GM21367 (cell line): ENCODE data around the gene TXLNB.

Experiments used
- ATAC-seq: cut with Tn5 transposase; IDR thresholded peaks from one replicate; pipeline ENCODE4 v1.9.1; 2021; ENCODE audit not compliant: unreplicated experiment

Gene TXLNB

DNA sequence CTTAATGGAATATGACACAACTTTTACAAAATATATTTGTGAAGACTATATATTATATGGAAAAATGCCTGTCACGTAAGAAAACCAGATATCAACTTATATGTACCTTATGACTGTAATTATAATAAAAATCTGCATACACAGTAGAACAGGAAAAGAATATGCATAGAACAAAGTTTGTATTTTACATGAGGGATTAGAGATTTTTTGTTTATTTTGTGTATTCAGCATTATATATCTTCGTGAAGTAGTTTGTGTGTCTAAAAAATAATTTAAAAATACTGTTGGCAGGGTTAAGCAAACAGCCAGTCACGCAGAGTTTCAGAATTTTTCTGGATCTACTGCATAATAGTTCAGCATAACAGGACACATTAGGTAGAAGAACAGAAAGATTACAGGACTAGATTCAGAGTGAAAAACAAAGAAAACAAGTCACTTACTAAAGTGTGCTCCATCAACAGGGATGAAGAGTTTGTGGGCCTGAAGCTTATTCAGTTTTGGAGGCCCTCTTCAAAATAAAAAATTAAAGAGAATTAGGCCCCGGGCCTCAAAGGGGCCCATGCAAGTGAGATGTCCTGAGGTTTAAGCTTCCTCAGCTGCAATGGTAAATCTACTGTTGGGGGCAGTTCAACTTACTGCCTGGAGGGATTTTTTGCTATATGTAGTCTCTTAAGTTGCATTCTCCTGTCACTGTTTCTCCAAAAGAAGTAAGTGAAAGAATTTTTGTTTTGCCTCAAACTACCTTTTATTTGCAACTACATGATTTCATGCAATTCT is 16.3 kb downstream of the TXLNB start:
- no peak for ATAC-seq

DNA sequence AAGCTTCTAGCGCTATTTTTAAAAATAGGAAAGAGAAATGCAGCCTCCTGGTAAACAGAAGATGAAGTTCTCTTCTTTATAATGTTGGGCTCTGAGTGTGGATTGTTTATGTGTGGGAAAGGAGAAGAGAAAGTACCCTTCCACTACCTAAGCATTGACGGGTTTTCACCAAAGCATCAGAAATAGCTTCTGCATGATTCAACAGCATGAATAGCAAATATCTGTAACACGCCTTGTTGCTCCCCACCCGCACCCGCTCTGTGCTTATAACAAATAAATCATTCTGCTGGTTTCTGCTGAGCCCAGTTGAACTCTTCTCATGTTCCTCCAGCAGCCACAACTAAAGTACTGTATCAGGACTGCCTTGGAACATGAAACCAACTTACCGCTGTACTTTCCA is 20.7 kb downstream of the TXLNB start:
- ATAC-seq: peak; percentile 88

DNA sequence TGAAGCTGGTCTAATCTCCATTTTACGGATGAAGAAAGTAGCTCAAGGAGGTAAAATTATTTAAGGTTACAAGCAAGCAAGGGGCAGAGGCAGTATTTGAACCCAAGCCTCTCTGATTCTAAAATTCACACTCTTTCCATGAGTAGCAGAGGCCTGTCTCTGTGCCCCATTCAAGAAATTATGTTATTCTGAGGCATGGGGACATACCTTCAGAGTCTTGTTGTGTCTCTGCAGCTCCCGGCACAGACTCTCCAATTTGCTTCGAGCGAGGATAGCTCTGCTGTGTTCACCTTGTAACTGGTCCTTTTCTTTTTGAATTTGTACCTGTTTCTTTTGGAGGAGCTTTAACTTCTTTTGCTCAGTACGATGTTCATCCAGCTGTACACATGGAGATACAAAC is 21.5 kb downstream of the TXLNB start:
- ATAC-seq: no peak

DNA sequence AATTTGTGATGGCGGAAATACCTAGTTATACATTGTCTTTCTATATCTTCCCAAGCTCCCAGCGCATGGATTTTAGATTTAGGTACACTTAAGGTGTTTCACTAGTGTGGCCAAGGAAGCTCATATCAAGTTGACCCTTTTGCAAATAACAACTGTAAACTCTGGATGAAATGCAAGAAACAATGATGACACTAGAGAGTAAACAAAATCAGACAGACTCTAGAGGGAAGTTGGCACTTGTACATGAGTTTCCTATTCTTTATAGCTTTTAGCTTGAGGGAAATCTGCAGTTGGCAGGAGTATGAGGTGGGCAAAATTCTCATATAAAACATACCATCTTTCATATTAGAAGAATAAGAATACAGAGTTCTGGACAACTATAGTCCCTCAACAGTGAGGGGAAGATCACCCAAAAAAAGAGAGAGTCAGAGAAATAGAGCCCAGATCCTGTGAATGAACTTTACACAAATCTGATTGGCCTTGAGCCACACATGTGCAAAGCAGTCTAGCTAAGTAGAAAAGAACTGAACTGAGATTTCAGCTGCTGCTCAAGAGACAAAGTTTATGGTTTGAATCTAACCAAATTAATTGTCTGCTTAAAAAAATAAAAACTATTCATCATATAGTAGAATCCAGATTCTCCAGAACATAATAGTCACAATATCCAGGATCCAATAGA is 26.1 kb downstream of the TXLNB start:
- ATAC-seq: no peak

DNA sequence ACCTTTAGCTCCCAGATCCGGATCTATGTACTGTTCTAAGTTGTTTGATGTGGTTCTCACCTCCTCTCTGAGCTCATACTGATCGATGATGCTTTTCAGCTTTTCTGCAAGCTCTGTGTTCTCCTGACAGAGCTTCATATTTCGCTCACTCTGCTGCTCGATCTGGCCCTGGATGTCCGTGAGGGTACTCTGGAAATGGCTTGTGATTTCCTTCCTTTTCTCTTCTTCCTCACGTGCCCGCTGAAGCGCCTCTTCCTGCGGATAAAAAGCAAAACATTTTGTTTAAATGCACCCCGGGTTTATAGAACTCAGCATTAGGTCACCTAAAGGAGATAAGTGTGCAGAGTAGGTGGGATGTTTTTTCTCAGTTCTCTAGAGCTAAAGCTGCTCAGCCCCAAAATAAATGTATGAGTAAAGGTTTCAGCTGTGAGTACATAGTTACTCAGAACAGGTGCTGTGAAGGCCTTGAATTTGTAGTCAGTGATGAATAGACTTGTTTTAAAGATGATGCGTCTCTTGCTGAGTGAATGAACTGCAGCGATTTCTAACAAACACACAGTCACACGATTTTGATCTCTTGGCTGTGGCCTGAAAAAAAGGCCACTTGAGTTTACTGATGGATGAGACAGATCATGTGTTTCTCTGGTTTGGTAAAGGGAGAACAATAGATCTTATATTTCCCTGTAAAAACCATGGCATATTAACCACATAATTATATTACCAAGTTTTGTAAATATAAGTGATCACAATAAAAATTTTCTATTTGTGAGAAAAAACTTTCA is 29.1 kb downstream of the TXLNB start:
- ATAC-seq: peak; percentile 68

DNA sequence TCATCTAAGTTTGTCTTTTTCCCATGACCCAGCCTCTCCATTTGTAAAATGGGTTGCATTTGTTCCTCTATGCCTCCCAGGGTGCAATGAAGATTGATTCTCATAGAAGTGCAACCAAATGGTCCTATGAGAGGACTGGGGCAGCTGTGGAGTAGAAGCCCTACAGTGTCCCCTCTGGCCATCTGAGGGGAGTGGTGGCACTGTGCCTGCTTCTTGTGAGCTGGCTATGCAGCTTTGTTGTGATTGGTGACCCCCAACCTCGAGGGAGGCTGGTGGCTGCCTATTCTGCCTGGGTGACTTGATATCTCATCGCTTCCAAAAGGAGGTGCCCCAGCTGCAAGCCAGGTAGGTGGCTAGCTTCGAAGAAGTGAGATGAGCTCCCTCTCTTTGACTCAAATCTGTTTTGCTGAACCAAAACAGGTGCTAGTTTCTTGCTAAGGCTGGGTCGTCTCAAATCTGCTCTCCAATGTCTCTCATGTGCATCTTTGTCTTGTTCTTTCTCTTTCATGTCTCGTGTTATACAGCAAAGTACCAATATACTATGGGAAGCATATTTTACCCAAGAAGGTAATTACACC is 33.9 kb downstream of the TXLNB start:
- ATAC-seq: no peak

DNA sequence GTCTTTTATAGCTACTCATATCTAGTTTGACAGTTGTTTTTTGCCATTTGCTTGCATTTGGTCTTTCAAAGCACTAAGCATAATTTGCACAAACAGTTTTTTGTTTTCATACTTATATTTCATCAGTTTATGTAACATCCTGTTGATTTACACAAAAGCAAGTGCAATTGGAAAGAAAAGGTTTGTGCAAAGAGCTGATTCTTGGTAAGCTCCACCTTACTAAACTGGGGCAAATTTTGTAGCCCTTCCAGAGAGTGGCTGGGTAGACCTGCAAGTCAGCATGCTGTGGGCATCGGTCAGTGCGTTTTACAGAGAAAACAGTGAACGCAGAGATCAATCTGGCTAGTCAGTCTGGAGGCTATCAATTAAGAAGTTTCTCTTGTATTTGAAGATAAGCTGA is 34.5 kb downstream of the TXLNB start:
- ATAC-seq: no peak

DNA sequence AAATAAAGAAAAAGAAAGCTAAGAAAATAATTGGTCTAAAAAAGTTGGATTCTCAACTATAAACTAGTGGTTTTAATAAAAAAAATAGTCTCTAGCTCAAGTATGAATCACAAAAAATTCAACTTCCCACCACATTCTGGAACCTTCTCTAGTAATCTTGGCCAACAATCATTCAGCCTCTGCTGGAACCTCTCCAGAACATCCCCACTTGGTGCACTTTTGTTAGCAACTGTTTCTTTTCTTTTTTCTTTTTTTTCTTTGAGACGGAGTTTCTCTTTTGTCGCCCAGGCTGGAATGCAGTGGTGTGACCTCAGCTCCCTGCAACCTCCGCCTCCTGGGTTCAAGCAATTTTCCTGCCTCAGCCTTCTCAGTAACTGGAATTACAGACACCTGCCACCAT is 35.7 kb downstream of the TXLNB start:
- ATAC-seq: no peak

DNA sequence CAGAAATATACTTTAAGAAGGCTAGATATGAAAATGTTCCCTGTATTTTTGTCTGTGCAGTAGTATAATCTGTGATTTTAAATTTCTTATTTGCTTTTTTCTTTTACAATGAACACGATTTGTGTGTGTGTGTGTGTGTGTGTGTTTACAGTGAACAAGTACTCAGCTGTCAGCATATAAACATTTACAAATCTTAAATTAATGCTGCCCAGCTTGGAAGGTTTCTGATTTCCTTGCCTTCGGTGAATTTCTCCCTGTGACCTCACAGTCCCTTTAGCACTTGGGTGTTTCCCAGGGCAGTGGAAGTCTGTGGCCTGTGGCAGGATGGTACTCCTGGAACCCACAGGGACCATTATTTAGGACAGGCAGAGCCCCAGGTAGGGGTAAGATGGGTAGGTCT is 37.6 kb downstream of the TXLNB start:
- ATAC-seq: no peak

DNA sequence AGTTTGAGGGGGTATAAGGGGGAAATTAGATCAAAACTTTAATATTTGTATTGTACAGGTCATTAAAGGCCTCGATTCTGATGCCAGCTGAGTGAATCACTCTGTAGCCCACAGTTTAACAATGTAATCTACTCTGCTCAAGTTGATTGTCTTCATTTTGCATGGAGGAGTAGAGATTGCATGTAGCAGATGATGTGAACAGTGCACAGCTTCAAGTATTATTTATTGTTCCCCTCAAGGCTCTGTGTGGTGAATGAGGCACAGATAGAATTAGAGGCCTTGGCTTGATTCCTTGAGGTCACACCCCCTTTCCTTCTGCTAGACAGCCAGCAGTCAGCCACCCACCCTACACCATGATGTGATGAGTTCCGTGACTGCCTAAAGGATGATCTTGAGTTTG is 38.1 kb downstream of the TXLNB start:
- no peak for ATAC-seq

DNA sequence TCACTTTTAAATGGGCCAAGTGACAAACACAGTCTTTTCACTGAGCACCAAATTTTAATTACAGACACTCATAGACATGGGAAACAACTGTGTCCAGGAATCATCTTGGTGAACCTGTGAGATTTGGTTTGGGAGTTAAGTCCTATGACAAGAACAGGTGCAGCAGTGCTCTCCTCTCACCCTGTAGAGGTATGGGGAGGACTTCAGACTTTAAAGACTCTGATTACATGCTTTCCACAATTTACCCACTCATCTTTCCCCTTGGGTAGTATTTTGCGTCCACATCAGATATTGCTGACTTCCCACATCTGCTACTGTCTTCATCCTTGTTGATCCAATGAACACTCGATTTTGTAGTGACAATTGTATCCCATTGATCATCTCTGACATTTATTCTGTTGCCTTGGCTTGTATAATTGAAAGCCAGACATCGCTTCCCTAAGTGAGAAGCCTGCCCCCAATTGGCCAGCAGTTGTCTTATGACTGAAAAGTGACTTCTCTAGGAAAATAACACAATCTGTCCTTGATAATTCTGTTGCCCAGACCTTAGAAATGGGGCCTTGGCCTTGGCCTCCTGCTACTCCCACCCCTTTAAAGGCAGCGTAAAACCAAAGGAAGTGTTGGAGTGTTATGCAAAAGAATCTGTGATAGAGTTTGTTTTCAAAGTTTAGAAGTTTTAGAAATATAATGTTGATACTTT is 40.0 kb downstream of the TXLNB start:
- ATAC-seq: no peak

DNA sequence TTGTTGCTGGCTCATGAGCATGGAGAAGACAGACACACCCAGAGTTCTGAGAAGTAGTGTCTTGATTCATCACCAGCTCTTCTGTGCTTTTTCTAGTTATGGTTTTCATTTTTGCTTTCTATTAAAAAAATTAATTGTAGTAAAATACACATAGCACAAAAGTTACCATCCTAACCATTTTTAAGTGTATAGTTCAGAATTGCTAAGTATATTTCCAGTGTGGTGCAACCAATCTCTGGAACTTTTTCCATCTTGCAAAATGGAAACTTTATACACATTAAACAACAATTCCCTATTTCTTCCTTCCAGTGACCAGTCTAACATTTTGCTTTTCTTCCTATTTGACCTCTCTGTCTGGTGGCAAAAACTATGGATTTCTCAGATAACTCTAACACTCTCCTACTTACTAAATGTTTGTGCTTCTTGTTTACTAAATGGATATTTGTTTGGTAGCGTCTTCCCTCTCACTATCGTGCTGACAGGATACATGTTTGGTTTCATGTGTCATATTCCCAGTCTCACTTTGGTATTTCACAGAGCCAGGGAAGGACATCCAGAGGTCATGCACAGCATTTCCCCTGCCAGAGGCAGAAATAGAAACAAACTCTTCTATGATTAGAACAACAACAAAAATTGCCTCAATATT is 40.6 kb downstream of the TXLNB start:
- no peak for ATAC-seq

DNA sequence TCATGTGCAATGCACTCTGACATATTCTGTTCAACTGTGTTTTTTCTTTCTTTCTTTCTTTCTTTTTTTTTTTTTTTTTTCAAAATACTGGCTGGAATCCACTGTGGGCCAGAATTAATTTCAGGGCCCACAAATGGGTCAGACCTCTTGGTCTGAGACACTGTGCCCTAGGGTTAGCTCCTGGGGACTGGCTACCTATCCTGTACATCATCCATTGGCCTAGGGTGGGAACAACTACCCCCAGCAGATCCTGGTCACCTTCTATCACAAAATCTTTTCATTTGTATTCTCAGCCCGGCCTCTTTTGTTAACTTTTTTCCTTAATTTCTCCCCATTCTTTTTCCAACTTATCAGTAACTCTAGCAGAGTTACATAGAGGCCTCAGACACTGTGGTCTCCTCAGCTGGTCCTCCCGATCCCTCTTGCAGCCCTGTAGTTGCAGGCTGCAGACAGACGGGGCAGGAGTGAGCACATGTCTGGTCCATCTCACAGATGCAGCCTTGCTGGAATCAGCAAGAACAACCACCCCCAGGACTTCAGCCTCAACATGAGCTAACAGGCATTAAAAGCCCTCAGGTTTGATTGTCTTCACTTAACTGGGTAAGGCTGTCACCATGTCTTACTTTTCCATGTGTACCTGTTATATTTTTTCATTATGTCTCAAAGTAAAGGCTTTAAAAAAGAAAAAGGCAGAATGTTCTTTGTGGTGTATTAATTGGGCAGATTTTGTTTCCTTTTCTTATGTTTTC is 41.3 kb downstream of the TXLNB start:
- peak; percentile 99 for ATAC-seq

DNA sequence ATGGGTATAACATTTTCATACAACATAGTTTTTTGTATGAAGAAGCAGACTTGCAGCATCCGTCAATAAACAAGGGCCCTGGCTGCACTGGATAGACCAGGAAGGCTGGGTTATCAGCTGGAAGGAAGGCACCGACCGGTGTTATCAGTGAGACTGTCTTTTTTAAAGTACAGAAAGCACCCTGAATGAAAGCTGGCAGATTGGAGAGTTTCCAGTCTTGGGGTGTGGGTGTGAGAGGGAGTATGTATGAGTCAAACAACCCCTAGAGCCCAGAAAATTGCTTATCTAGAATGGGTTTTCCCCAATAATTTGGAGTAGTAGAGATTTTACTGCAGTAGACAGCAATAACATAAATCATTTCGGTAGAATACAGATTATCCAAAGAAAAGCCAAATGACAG is 42.4 kb downstream of the TXLNB start:
- no peak for ATAC-seq

DNA sequence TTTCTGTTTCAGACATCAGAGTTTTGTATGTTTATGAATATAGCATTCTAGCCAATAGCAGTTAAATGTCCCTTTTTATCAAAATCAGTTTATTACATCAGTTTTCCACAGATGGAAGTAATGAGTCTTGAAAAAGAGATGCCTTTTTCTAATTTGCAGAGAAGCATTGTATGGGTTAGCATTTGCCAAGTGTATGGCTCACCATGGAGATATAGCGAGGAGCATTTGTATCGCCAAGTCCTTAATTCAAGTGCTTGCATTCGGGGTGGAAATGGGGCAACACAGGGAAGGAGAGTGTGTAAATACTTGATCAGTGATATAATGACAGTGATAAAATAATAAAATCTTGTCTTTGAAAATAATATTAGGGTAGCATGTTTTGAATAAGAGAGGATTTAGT is 42.9 kb downstream of the TXLNB start:
- ATAC-seq: no peak

DNA sequence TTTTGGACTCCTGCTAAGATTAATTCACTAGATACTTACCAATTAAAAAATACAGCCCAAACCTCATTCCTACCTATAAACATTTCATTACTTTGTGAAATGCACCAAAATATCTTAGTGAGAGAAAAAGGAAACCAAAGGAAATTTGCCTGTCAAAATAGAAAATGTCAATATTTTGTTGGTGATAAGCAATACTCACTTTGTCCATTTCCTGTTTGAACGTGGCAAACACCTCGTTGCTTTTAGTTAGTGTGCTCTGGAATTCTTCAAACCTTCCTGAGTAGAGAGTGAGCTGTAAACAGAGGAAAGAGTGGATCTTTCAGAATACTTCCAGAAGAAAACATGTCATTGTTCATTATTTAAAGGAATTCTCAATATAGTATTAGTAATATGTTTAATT is 44.2 kb downstream of the TXLNB start:
- no peak for ATAC-seq

DNA sequence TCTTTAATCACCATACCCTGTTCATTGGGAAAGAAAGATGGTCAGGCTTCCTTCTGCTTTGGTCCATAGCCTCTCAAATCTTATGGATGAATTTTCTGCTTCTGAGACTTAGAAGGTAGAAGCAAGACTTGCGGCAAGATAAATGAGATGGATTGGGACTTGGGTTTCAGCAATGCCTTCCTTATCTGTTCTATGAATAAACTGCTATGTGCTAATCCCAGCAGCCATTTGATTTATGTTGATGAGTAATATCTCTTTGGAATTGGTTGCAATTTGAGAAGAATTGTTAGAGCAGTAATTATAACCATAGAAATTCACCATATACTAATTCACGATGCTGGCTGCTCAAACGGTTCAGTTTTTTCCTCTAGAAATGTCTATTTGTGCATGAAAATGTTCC is 48.3 kb downstream of the TXLNB start:
- no peak for ATAC-seq

DNA sequence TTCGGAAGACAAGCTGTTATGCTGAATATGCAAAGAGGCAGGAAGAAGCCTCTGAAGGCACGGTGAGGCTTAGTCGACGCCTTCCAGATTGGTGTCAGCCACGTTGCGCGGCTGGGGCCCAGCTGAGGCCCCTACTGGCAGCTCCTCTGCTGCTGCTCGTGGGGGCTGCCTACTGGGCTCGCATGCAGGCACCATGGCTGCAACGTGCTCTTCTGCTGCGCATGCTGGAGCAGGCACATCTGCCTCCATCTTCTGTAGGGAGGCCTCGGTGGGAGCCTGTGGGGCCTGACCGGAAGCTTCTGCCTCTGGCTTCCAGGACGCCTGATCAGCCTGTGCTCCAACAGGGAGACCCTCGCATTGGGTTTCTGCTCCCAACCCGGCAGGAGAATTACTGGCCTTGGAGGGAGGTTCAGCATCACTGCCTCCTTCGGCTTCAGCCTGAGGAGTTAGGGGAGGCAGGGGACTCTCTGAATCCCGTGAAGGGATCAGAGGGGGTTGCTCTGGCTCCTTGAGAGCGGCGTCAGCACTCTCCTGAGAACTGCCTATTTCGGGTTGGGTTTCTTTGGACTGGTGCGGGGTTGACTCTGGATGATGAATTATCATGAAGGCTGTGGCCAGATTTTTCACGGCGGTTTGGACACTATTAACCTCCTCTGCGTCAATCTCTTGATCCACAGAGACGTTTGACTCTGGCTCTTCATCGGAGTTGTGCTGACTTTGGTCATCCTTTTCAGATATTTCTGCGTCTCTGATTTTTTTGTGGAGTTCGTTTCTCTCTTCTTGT is 49.1 kb downstream of the TXLNB start:
- ATAC-seq: no peak
